DND-41 (cell line): Measurements from ENCODE around the gene MTA2.

Experiments
- EZH2 ChIP-seq: IDR thresholded peaks from 3 replicates; pipeline ENCODE4 v1.6.1; 2012; ENCODE audit warnings: borderline replicate concordance, low read depth, mild to moderate bottlenecking, moderate library complexity, low read length, inconsistent platforms; ENCODE audit not compliant: severe bottlenecking
- TF ChIP-seq, protein P1 (sequence below): IDR thresholded peaks from 2 replicates; pipeline ENCODE4 v1.5.1; 2012; ENCODE audit warnings: borderline replicate concordance, low read length, moderate library complexity, mild to moderate bottlenecking; ENCODE audit not compliant: poor library complexity, severe bottlenecking; ENCODE audit errors: extremely low read depth

DNA sequence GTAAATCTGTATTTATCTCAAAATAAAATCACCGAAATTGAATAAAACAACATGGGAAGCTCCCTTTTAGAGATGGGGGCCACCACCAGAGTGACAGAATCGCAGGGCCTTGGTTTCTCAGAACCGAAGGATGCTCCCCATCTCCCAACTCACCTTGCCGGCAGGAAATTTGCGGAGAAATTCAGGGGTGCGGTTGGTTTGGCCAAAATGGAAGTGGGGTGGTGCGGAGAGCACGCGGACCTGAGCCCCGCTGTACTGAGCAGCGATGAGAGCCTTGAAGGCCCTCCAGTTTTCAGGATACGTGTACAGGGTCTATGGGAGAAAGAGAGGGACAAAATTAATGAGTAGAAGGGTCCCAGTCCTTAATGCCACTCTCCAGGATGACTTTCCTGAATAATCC, 29.2 kb downstream of the MTA2 start:
- TF ChIP-seq, protein P1, sequence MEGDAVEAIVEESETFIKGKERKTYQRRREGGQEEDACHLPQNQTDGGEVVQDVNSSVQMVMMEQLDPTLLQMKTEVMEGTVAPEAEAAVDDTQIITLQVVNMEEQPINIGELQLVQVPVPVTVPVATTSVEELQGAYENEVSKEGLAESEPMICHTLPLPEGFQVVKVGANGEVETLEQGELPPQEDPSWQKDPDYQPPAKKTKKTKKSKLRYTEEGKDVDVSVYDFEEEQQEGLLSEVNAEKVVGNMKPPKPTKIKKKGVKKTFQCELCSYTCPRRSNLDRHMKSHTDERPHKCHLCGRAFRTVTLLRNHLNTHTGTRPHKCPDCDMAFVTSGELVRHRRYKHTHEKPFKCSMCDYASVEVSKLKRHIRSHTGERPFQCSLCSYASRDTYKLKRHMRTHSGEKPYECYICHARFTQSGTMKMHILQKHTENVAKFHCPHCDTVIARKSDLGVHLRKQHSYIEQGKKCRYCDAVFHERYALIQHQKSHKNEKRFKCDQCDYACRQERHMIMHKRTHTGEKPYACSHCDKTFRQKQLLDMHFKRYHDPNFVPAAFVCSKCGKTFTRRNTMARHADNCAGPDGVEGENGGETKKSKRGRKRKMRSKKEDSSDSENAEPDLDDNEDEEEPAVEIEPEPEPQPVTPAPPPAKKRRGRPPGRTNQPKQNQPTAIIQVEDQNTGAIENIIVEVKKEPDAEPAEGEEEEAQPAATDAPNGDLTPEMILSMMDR, result no peak
- TF ChIP-seq EZH2, result no peak
